Lung (tissue), 12 donors: ENCODE measurements around the gene SAMD4A. TPM values are rescaled to one million over a fixed set of nuclear protein-coding genes. Genes with fewer than 3 reads are reported as not detected.

Experiments used
- ATAC-seq: fragments of 200-7000 bp; cut with Tn5 transposase; one replicate; pipeline ENCODE4 v1.9.1; 2020; ENCODE audit warnings: moderate number of reproducible peaks; ENCODE audit not compliant: insufficient read depth, low FRiP score
- DNase-seq, 3 donors: peaks; one replicate each; pipeline ENCODE4 v3.0.0-alpha.2; 2013 to 2017
- H3K27ac ChIP-seq, 2 donors: one replicate each; pipeline ENCODE4 v1.5.1; 2013; ENCODE audit warnings: mild to moderate bottlenecking in 2 of 2, moderate library complexity in 2 of 2, control low read depth in 1 of 2, inconsistent platforms in 1 of 2, low read depth in 1 of 2, low read length in 1 of 2
- H3K27me3 ChIP-seq, 3 donors: one replicate each; pipeline ENCODE4 v1.5.1; 2013; ENCODE audit warnings: low read length in 2 of 3; ENCODE audit not compliant: control insufficient read depth in 3 of 3, insufficient read depth in 3 of 3
- H3K36me3 ChIP-seq, 4 donors: one replicate each; pipeline ENCODE4 v1.5.1; 2013; ENCODE audit warnings: low read length in 4 of 4, mild to moderate bottlenecking in 1 of 4, moderate library complexity in 1 of 4; ENCODE audit not compliant: control insufficient read depth in 4 of 4, insufficient read depth in 4 of 4
- H3K4me1 ChIP-seq, 5 donors: one replicate each; pipeline ENCODE4 v1.5.1; 2013; ENCODE audit warnings: low read length in 5 of 5, mild to moderate bottlenecking in 2 of 5, moderate library complexity in 1 of 5; ENCODE audit not compliant: control insufficient read depth in 5 of 5, insufficient read depth in 5 of 5
- H3K4me3 ChIP-seq: one replicate; pipeline ENCODE4 v1.5.1; 2013; ENCODE audit warnings: mild to moderate bottlenecking, control low read depth, moderate library complexity
- H3K9ac ChIP-seq, 2 donors: one replicate each; pipeline ENCODE4 v1.5.1; 2013; ENCODE audit warnings: low read length in 2 of 2, control low read depth in 1 of 2; ENCODE audit not compliant: insufficient read depth in 1 of 2
- H3K9me3 ChIP-seq, 4 donors: one replicate each; pipeline ENCODE4 v1.5.1; 2013; ENCODE audit warnings: low read length in 3 of 4, mild to moderate bottlenecking in 1 of 4, moderate library complexity in 1 of 4; ENCODE audit not compliant: control insufficient read depth in 4 of 4, insufficient read depth in 3 of 4
- CTCF ChIP-seq: IDR thresholded peaks from 2 replicates; pipeline ENCODE4 v1.5.1; 2012; ENCODE audit warnings: mild to moderate bottlenecking; ENCODE audit errors: control extremely low read depth, extremely low read depth
- WGBS, 2 donors: extraction: QIAGEN DNeasy Blood & Tissue Kit; methylation state at CpG; one replicate each; pipeline ENCODE4 v1.1.7; 2013; 5-methylcytosine and 5-hydroxymethylcytosine counted together
- polyA plus RNA-seq, 2 donors: library from polyadenylated mRNA; stranded (reverse); fragments of 200-250 nt; gene quantifications; one replicate each; pipeline ENCODE4 v1.2.1, GENCODE V29; 2013
- total RNA-seq, 2 donors: library from RNA; depleted of rRNA in 1 of 2; stranded (reverse); fragments of >200 nt in 1 of 2; gene quantifications; one replicate each; pipeline ENCODE4 v1.2.1, GENCODE V29; 2014 to 2021
- donor health status: control.
- donor health status: control.
- donor health status: Bipolar disorder and iron deficiency.
- donor health status: healthy.
- donor health status: DM: yes; HTN: yes; CAD: no.

SAMD4A gene
- total and polyA plus RNA-seq, 4 donors, result 5.8 to 26.6 (median 16.2) TPM

- Histone ChIP-seq H3K4me1 (peaks cover 0 to 26% (median 3%) of the 10 kb centered on the region in 5 donors), H3K27me3 (no peaks in the 10 kb centered on the region), H3K4me3 (no peak overlapping the region), H3K27ac (no peak overlapping the region), H3K36me3 (no peaks in the 10 kb centered on the region), H3K9me3 (no peaks in the 10 kb centered on the region), H3K9ac (no peak overlapping the region)
- DNase-seq (peak; percentile 51 to 72 (median 66)), ATAC-seq (no peak)
- TF ChIP-seq CTCF, result no peak
- 81% methylated on average over 5 of the region's 5 CpGs for WGBS, 2 donors
These were observed 157.9 kb downstream of the SAMD4A start for GRCh38 chr14:54724676-54725325.

- ATAC-seq (no peak), DNase-seq (no peak)
- TF ChIP-seq CTCF, result no peak
- peaks cover 0 to 30% (median 3%) of the 10 kb centered on the region in 5 donors for H3K4me1 ChIP-seq
- no peaks in the 10 kb centered on the region for H3K9me3 ChIP-seq
- no peak overlapping the region for H3K4me3 ChIP-seq
- no peak overlapping the region for H3K27ac ChIP-seq
- no peaks in the 10 kb centered on the region for H3K36me3 ChIP-seq
- H3K27me3 ChIP-seq, result no peaks in the 10 kb centered on the region
- H3K9ac ChIP-seq, result no peak overlapping the region
These were observed 159.1 kb downstream of the SAMD4A start for GRCh38 chr14:54725998-54726397.

- H3K27ac ChIP-seq, result no peak overlapping the region
- H3K9ac ChIP-seq, result no peak overlapping the region
- WGBS, 2 donors, result 71 to 72% methylated on average over 7 of the region's 7 CpGs
- no peak for TF ChIP-seq CTCF
- H3K9me3 ChIP-seq, result no peaks in the 10 kb centered on the region
- H3K4me3 ChIP-seq, result no peak overlapping the region
- ATAC-seq (no peak), DNase-seq (peak; percentile 38 to 66 (median 60))
- H3K27me3 ChIP-seq, result no peaks in the 10 kb centered on the region
- H3K36me3 ChIP-seq, result no peaks in the 10 kb centered on the region
- peaks cover 0 to 29% (median 3%) of the 10 kb centered on the region in 5 donors for H3K4me1 ChIP-seq
These were observed 161.0 kb downstream of the SAMD4A start for GRCh38 chr14:54727929-54728328.
